Activated naive CD4-positive, alpha-beta T cell treated with anti-CD3 and anti-CD28 coated beads, Interleukin-2, amount 10 ng/mL, durations not matched to agents 7 days and 5 days (primary cell): ENCODE results near the gene CNTN5.
"Not testable (repeated sequence)": the region's sequence is repeated elsewhere in the genome, so short reads cannot be mapped to it uniquely, and the experiment has no call there.

Experiments
- CTCF ChIA-PET: fragments of 350-600 bp; sonication (Branson Sonifier 250); formaldehyde crosslinking; loops from one replicate; lab custom pipeline; 2021; ENCODE audit warnings: antibody characterized with exemption; lab: Charles Lee
- DNase-seq: peaks from one replicate; pipeline ENCODE4 v3.0.0-alpha.2; 2020
- H3K27ac Mint-ChIP-seq: one replicate; pipeline ENCODE4 v1.8.0; 2021; ENCODE audit warnings: mild to moderate bottlenecking, moderate library complexity, mixed read lengths
- H3K27me3 Mint-ChIP-seq: one replicate; pipeline ENCODE4 v1.8.0; 2021; ENCODE audit warnings: mild to moderate bottlenecking, mixed read lengths
- H3K36me3 Mint-ChIP-seq: one replicate; pipeline ENCODE4 v1.8.0; 2021; ENCODE audit warnings: mixed read lengths
- H3K4me1 Mint-ChIP-seq: one replicate; pipeline ENCODE4 v1.8.0; 2021; ENCODE audit warnings: mixed read lengths
- H3K4me3 Mint-ChIP-seq: one replicate; pipeline ENCODE4 v1.8.0; 2021; ENCODE audit warnings: mild to moderate bottlenecking, moderate library complexity, mixed read lengths
- H3K9me3 Mint-ChIP-seq: one replicate; pipeline ENCODE4 v1.8.0; 2021; ENCODE audit warnings: mixed read lengths

The CNTN5 gene

GRCh38 chr11:99117603-99118002 lies 96.9 kb downstream of the CNTN5 start:
- Mint-ChIP-seq H3K9me3 (peaks cover 9% of the 10 kb centered on the region), H3K36me3 (no peaks in the 10 kb centered on the region), H3K27me3 (no peaks in the 10 kb centered on the region), H3K4me1 (no peaks in the 10 kb centered on the region), H3K27ac (no peak overlapping the region), H3K4me3 (no peak overlapping the region)
- CTCF ChIA-PET = no interaction called here
- DNase-seq = no peak

- CTCF ChIA-PET, DNase-seq, H3K27me3 Mint-ChIP-seq, H3K36me3 Mint-ChIP-seq, H3K4me1 Mint-ChIP-seq, H3K27ac Mint-ChIP-seq, H3K4me3 Mint-ChIP-seq: not testable (repeated sequence)
- H3K9me3 Mint-ChIP-seq = peaks cover 29% of the 10 kb centered on the region
Measured at GRCh38 chr11:99133862-99134261, 113.1 kb downstream of the CNTN5 start.

GRCh38 chr11:99135508-99135907 lies 114.8 kb downstream of the CNTN5 start:
- Mint-ChIP-seq H3K27ac (no peak overlapping the region), H3K9me3 (peaks cover 22% of the 10 kb centered on the region), H3K4me3 (no peak overlapping the region), H3K36me3 (no peaks in the 10 kb centered on the region), H3K27me3 (no peaks in the 10 kb centered on the region), H3K4me1 (no peaks in the 10 kb centered on the region)
- no peak for DNase-seq
- CTCF ChIA-PET = no interaction called here

GRCh38 chr11:99142237-99142636 lies 121.5 kb downstream of the CNTN5 start:
- H3K36me3 Mint-ChIP-seq = no peaks in the 10 kb centered on the region
- CTCF ChIA-PET = no interaction called here
- no peaks in the 10 kb centered on the region for H3K27me3 Mint-ChIP-seq

GRCh38 chr11:99148352-99148751 lies 127.6 kb downstream of the CNTN5 start:
- Mint-ChIP-seq H3K27ac (no peak overlapping the region), H3K27me3 (no peaks in the 10 kb centered on the region), H3K9me3 (peaks cover 2% of the 10 kb centered on the region), H3K36me3 (no peaks in the 10 kb centered on the region), H3K4me3 (no peak overlapping the region), H3K4me1 (no peaks in the 10 kb centered on the region)
- CTCF ChIA-PET = no interaction called here
- no peak for DNase-seq

More at GRCh38 chr11:99142237-99142636, 121.5 kb downstream of the CNTN5 start:
- DNase-seq = no peak
- Mint-ChIP-seq H3K9me3 (peaks cover 12% of the 10 kb centered on the region), H3K4me3 (no peak overlapping the region), H3K27ac (no peak overlapping the region), H3K4me1 (no peaks in the 10 kb centered on the region)

GRCh38 chr11:99154277-99154676 lies 133.5 kb downstream of the CNTN5 start:
- CTCF ChIA-PET = no interaction called here
- Mint-ChIP-seq H3K4me1 (no peaks in the 10 kb centered on the region), H3K4me3 (no peak overlapping the region), H3K27ac (no peak overlapping the region), H3K36me3 (no peaks in the 10 kb centered on the region), H3K9me3 (peaks cover 3% of the 10 kb centered on the region), H3K27me3 (no peaks in the 10 kb centered on the region)
- DNase-seq = no peak

GRCh38 chr11:99160447-99160846 lies 139.7 kb downstream of the CNTN5 start:
- DNase-seq = no peak
- Mint-ChIP-seq H3K9me3 (no peaks in the 10 kb centered on the region), H3K27ac (no peak overlapping the region), H3K4me3 (no peak overlapping the region), H3K4me1 (no peaks in the 10 kb centered on the region), H3K36me3 (no peaks in the 10 kb centered on the region), H3K27me3 (no peaks in the 10 kb centered on the region)
- CTCF ChIA-PET = no interaction called here

GRCh38 chr11:99162819-99163218 lies 142.1 kb downstream of the CNTN5 start:
- no peaks in the 10 kb centered on the region for H3K36me3 Mint-ChIP-seq
- H3K27ac Mint-ChIP-seq = no peak overlapping the region
- no peaks in the 10 kb centered on the region for H3K9me3 Mint-ChIP-seq
- no peak overlapping the region for H3K4me3 Mint-ChIP-seq
- no peaks in the 10 kb centered on the region for H3K27me3 Mint-ChIP-seq
- CTCF ChIA-PET = no interaction called here
- H3K4me1 Mint-ChIP-seq = no peaks in the 10 kb centered on the region
- DNase-seq = no peak

- DNase-seq = no peak
- Mint-ChIP-seq H3K36me3 (no peaks in the 10 kb centered on the region), H3K9me3 (peaks cover 10% of the 10 kb centered on the region), H3K4me1 (no peaks in the 10 kb centered on the region), H3K27ac (no peak overlapping the region), H3K4me3 (no peak overlapping the region), H3K27me3 (no peaks in the 10 kb centered on the region)
- CTCF ChIA-PET = no interaction called here
Measured at GRCh38 chr11:99170591-99170990, 149.8 kb downstream of the CNTN5 start.

GRCh38 chr11:99171330-99171729 lies 150.6 kb downstream of the CNTN5 start:
- Mint-ChIP-seq H3K27me3 (no peaks in the 10 kb centered on the region), H3K27ac (no peak overlapping the region), H3K36me3 (no peaks in the 10 kb centered on the region), H3K9me3 (peaks cover 12% of the 10 kb centered on the region), H3K4me3 (no peak overlapping the region), H3K4me1 (no peaks in the 10 kb centered on the region)
- CTCF ChIA-PET = no interaction called here
- DNase-seq = no peak

GRCh38 chr11:99176430-99176829 lies 155.7 kb downstream of the CNTN5 start:
- Mint-ChIP-seq H3K4me3 (no peak overlapping the region), H3K27ac (no peak overlapping the region), H3K9me3 (peaks cover 17% of the 10 kb centered on the region), H3K36me3 (no peaks in the 10 kb centered on the region), H3K4me1 (no peaks in the 10 kb centered on the region), H3K27me3 (no peaks in the 10 kb centered on the region)
- no peak for DNase-seq
- CTCF ChIA-PET = no interaction called here

GRCh38 chr11:99177446-99177845 lies 156.7 kb downstream of the CNTN5 start:
- Mint-ChIP-seq H3K27me3 (no peaks in the 10 kb centered on the region), H3K36me3 (no peaks in the 10 kb centered on the region), H3K4me1 (no peaks in the 10 kb centered on the region), H3K9me3 (peaks cover 20% of the 10 kb centered on the region), H3K27ac (no peak overlapping the region), H3K4me3 (no peak overlapping the region)
- CTCF ChIA-PET = no interaction called here
- no peak for DNase-seq

- DNase-seq = no peak
- Mint-ChIP-seq H3K27me3 (no peaks in the 10 kb centered on the region), H3K4me3 (no peak overlapping the region), H3K9me3 (peaks cover 12% of the 10 kb centered on the region), H3K36me3 (no peaks in the 10 kb centered on the region), H3K27ac (no peak overlapping the region), H3K4me1 (no peaks in the 10 kb centered on the region)
- CTCF ChIA-PET = no interaction called here
Measured at GRCh38 chr11:99184146-99184545, 163.4 kb downstream of the CNTN5 start.

GRCh38 chr11:99188221-99188620 lies 167.5 kb downstream of the CNTN5 start:
- DNase-seq = no peak
- Mint-ChIP-seq H3K4me1 (no peaks in the 10 kb centered on the region), H3K4me3 (no peak overlapping the region), H3K27me3 (no peaks in the 10 kb centered on the region), H3K36me3 (no peaks in the 10 kb centered on the region), H3K9me3 (peaks cover 4% of the 10 kb centered on the region), H3K27ac (no peak overlapping the region)
- CTCF ChIA-PET = no interaction called here

- H3K27ac Mint-ChIP-seq = no peak overlapping the region
- CTCF ChIA-PET = no interaction called here
- H3K4me3 Mint-ChIP-seq = no peak overlapping the region
- H3K4me1 Mint-ChIP-seq = no peaks in the 10 kb centered on the region
- no peak for DNase-seq
- H3K27me3 Mint-ChIP-seq = no peaks in the 10 kb centered on the region
- H3K36me3 Mint-ChIP-seq = no peaks in the 10 kb centered on the region
- H3K9me3 Mint-ChIP-seq = peaks cover 6% of the 10 kb centered on the region
Measured at GRCh38 chr11:99192716-99193115, 172.0 kb downstream of the CNTN5 start.

- Mint-ChIP-seq H3K36me3 (no peaks in the 10 kb centered on the region), H3K27ac (no peak overlapping the region), H3K27me3 (no peaks in the 10 kb centered on the region), H3K4me1 (no peaks in the 10 kb centered on the region), H3K9me3 (peaks cover 5% of the 10 kb centered on the region), H3K4me3 (no peak overlapping the region)
- CTCF ChIA-PET = no interaction called here
- no peak for DNase-seq
Measured at GRCh38 chr11:99197477-99197876, 176.7 kb downstream of the CNTN5 start.
